Embryonic facial prominence (tissue), 1 donor: ENCODE data around the gene NCEH1.

ENCODE experiments used
- DNase-seq: peaks from one replicate; pipeline ENCODE4 v3.0.0-alpha.2; 2016; ENCODE audit errors: extremely low spot score

NCEH1 gene

DNA sequence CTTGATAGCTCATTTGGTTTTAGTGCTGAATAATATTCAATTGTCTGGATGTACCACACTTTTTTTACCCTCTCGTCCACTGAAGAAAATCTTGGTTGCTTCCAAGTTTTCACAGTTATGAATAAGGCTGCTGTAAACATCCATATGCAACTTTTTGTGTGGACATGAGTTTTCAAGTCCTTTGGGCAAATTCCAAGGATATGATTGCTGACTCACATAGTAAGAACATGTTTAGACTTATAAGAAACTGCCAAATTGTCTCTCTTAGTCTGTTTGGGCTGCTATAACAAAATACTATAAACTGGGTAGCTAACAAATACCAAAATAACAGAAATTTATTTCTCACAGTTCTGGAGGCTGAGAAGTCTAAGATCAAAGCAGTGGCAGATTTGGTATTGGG is 128.2 kb downstream of the NCEH1 start:
- DNase-seq: no peak

DNA sequence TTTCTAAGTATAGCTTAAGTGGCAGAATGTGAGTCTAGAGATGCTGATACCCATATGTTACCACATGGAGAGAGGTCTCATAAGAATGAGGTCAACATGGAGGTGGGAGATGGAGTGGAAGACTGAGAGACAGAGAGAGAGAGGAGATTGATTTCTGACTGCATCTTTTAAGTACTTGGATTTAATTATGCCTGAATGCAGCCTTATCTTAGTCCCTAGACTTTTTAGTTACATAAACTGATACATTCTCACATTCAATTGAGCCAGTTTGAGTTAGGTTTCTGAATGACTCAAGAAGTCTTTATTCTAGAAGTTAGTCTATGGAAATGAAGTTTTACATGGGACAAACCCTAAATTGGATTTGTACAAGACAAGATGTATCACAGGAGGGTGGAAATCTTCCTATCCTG is 129.1 kb downstream of the NCEH1 start:
- DNase-seq: no peak

DNA sequence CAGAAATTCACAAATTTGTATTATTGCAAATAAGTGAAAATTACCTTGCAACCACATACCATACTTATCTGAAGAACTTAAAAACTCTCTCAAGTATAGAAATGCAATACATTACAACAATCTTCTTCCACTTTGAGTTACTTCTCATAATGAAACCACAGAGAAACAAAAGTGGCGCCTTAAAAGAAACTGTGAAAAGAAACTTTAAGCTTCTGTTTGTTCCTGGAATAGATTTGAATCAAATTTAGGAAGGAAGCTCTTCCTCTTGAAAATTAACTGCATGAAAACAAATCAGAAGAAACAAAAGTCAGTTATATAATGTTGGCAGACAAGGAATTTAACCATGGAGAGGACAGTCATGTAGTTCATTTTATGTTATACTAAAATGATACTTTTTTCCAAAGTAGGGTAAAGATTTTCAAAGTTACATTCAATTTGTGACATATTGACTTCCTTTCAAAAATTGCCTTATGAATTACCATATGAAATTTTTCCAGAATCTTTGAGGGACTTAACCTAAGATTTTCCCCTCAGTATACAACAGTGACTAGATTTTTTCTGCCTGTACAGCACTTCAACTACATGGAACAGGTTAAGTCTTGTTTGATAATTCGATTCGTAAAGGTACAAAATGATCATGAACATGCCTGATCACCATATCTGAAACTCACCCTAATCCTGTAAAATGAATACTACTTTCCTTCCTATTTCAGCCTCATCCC is 130.0 kb downstream of the NCEH1 start:
- DNase-seq: no peak
